Karpas-422 (cell line): ENCODE results near the gene TPSD1. TPM values are rescaled to one million over a fixed set of nuclear protein-coding genes. Genes with fewer than 3 reads are reported as not detected.
"Not testable (repeated sequence)": the region's sequence is repeated elsewhere in the genome, so short reads cannot be mapped to it uniquely, and the experiment has no call there.

Experiments
- DNase-seq: peaks from one replicate; pipeline ENCODE4 v3.0.0-alpha.2; 2015
- H2AFZ ChIP-seq: fragments of 200-600 bp; sonication (generic); 2 replicates; pipeline ENCODE4 v1.6.1; 2014; ENCODE audit warnings: antibody characterized with exemption, low read length, mixed read lengths
- H3K27ac ChIP-seq: fragments of 200-600 bp; sonication (generic); 2 replicates; pipeline ENCODE4 v1.5.1; 2014; ENCODE audit warnings: mild to moderate bottlenecking, low read length, moderate library complexity
- H3K27me3 ChIP-seq: fragments of 200-600 bp; sonication (generic); 2 replicates; pipeline ENCODE4 v1.6.1; 2014; ENCODE audit warnings: low read length, mixed read lengths
- H3K36me3 ChIP-seq: fragments of 200-600 bp; sonication (generic); 2 replicates; pipeline ENCODE4 v1.6.1; 2014; ENCODE audit warnings: low read length, mixed read lengths; ENCODE audit not compliant: insufficient read depth
- H3K4me1 ChIP-seq: fragments of 200-600 bp; sonication (generic); 2 replicates; pipeline ENCODE4 v1.6.1; 2014; ENCODE audit warnings: mild to moderate bottlenecking, low read length, mixed read lengths
- H3K4me2 ChIP-seq: fragments of 200-600 bp; sonication (generic); 2 replicates; pipeline ENCODE4 v1.6.1; 2014; ENCODE audit warnings: low read length, low read depth, mild to moderate bottlenecking; ENCODE audit not compliant: poor library complexity, severe bottlenecking
- H3K4me3 ChIP-seq: fragments of 200-600 bp; sonication (generic); 2 replicates; pipeline ENCODE4 v1.5.1; 2014; ENCODE audit warnings: mild to moderate bottlenecking, antibody characterized with exemption, low read length, mixed read lengths
- H3K79me2 ChIP-seq: fragments of 200-600 bp; sonication (generic); 2 replicates; pipeline ENCODE4 v1.6.1; 2014; ENCODE audit warnings: mild to moderate bottlenecking, low read length, mixed read lengths
- H3K9ac ChIP-seq: fragments of 200-600 bp; sonication (generic); 2 replicates; pipeline ENCODE4 v1.6.0; 2014; ENCODE audit warnings: low read length
- H3K9me2 ChIP-seq: fragments of 200-600 bp; sonication (generic), shearing (Covaris generic); replicated peaks from 2 replicates; pipeline ENCODE4 v1.6.0; 2014; ENCODE audit warnings: mild to moderate bottlenecking, low read length, moderate library complexity; ENCODE audit not compliant: insufficient read depth
- H3K9me3 ChIP-seq: fragments of 300-700, 200-600 bp; sonication (generic); 2 replicates; pipeline ENCODE4 v1.6.1; 2014; ENCODE audit warnings: low read length, mixed read lengths
- H4K20me1 ChIP-seq: fragments of 200-600 bp; sonication (generic); 2 replicates; pipeline ENCODE4 v1.6.1; 2014; ENCODE audit warnings: mild to moderate bottlenecking, antibody characterized with exemption, low read length, low read depth; ENCODE audit not compliant: insufficient read depth
- total RNA-seq: library from RNA; depleted of rRNA; stranded (reverse); fragments of >200 nt; shearing (Covaris generic); gene quantifications from 2 replicates; pipeline ENCODE4 v1.2.3, GENCODE V29; 2014; ENCODE audit warnings: low replicate concordance; rRNA removed

The TPSD1 gene
- not detected in 2 replicates for total RNA-seq

- not testable (repeated sequence) for H3K79me2 ChIP-seq, H2AFZ ChIP-seq, H3K9ac ChIP-seq, H3K36me3 ChIP-seq, H3K9me2 ChIP-seq, H3K4me2 ChIP-seq, H3K27ac ChIP-seq, H3K4me3 ChIP-seq, DNase-seq, H3K9me3 ChIP-seq, H3K27me3 ChIP-seq
- Histone ChIP-seq H4K20me1 (peaks cover 11% of the 10 kb centered on the region; the same call in 1 of the 2 replicates), H3K4me1 (peaks cover 12% of the 10 kb centered on the region)
These were observed at the start of gene TPSD1 for GRCh38 chr16:1255276-1256122. TPSD1 (plus strand) TSS chr16:1256069; CDS start chr16:1256281, 212 bp downstream.

DNA sequence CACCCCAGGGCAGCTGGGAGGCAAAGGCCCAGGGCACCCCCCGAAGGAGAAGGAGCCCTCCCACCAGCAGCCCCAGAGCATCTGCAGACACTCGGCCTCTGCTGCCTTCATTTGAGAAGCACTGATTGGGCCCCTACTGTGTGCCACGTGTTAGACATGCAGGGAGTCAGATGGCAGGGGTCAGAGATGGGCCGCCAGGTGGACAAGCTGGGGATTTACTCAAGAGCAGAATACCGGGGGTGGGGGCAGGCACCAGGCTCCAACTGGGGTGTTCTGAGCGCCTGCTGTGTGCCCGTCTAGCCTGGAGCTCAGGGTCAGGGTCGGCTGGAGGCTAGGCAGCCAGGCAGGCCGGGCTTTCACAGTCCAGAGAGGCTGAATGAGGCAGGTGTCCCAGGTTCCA is 49.5 kb upstream of the TPSD1 start:
- H3K79me2 ChIP-seq = no peaks in the 10 kb centered on the region
- H3K9me2 ChIP-seq = no peaks in the 10 kb centered on the region
- H3K4me1 ChIP-seq = no peaks in the 10 kb centered on the region
- no peaks in the 10 kb centered on the region for H3K36me3 ChIP-seq
- H3K27ac ChIP-seq = no peak overlapping the region
- H2AFZ ChIP-seq = no peak overlapping the region
- peak; percentile 48 for DNase-seq
- no peaks in the 10 kb centered on the region for H3K9me3 ChIP-seq
- no peaks in the 10 kb centered on the region for H3K27me3 ChIP-seq
- H3K4me3 ChIP-seq = no peak overlapping the region
- H3K9ac ChIP-seq = no peak overlapping the region
- H4K20me1 ChIP-seq = no peaks in the 10 kb centered on the region
- no peak overlapping the region for H3K4me2 ChIP-seq

GRCh38 chr16:1206786-1207185 is 49.1 kb upstream of the TPSD1 start:
- no peaks in the 10 kb centered on the region for H3K36me3 ChIP-seq
- DNase-seq = no peak
- no peaks in the 10 kb centered on the region for H3K79me2 ChIP-seq
- H4K20me1 ChIP-seq = no peaks in the 10 kb centered on the region
- H2AFZ ChIP-seq = no peak overlapping the region
- H3K9me2 ChIP-seq = no peaks in the 10 kb centered on the region
- no peaks in the 10 kb centered on the region for H3K9me3 ChIP-seq
- H3K4me1 ChIP-seq = no peaks in the 10 kb centered on the region
- no peak overlapping the region for H3K27ac ChIP-seq
- no peak overlapping the region for H3K4me2 ChIP-seq
- no peaks in the 10 kb centered on the region for H3K27me3 ChIP-seq
- H3K9ac ChIP-seq = no peak overlapping the region
- H3K4me3 ChIP-seq = no peak overlapping the region

GRCh38 chr16:1208239-1208830 is 47.5 kb upstream of the TPSD1 start:
- no peaks in the 10 kb centered on the region for H3K4me1 ChIP-seq
- no peak overlapping the region for H2AFZ ChIP-seq
- no peaks in the 10 kb centered on the region for H3K27me3 ChIP-seq
- no peaks in the 10 kb centered on the region for H3K9me3 ChIP-seq
- DNase-seq = no peak
- no peak overlapping the region for H3K27ac ChIP-seq
- no peak overlapping the region for H3K9ac ChIP-seq
- H4K20me1 ChIP-seq = no peaks in the 10 kb centered on the region
- no peaks in the 10 kb centered on the region for H3K79me2 ChIP-seq
- H3K9me2 ChIP-seq = no peaks in the 10 kb centered on the region
- no peak overlapping the region for H3K4me2 ChIP-seq
- H3K4me3 ChIP-seq = no peak overlapping the region
- no peaks in the 10 kb centered on the region for H3K36me3 ChIP-seq

DNA sequence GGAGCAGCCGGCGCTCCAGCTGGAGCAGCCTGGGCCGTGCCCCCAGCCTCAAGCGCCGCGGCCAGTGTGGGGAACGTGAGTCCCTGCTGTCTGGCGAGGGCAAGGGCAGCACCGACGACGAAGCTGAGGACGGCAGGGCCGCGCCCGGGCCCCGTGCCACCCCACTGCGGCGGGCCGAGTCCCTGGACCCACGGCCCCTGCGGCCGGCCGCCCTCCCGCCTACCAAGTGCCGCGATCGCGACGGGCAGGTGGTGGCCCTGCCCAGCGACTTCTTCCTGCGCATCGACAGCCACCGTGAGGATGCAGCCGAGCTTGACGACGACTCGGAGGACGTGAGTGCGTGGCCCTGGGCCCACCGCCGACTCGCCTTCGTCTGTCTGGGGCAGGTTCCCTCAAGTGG is 46.8 kb upstream of the TPSD1 start:
- H2AFZ ChIP-seq = no peak overlapping the region
- no peaks in the 10 kb centered on the region; the same call in 1 of the 2 replicates for H4K20me1 ChIP-seq
- no peaks in the 10 kb centered on the region for H3K36me3 ChIP-seq
- H3K9me2 ChIP-seq = no peaks in the 10 kb centered on the region
- no peaks in the 10 kb centered on the region for H3K27me3 ChIP-seq
- no peaks in the 10 kb centered on the region for H3K4me1 ChIP-seq
- H3K9ac ChIP-seq = no peak overlapping the region
- H3K27ac ChIP-seq = no peak overlapping the region
- no peak for DNase-seq
- no peaks in the 10 kb centered on the region for H3K9me3 ChIP-seq
- no peaks in the 10 kb centered on the region for H3K79me2 ChIP-seq
- no peak overlapping the region for H3K4me2 ChIP-seq
- no peak overlapping the region for H3K4me3 ChIP-seq

DNA sequence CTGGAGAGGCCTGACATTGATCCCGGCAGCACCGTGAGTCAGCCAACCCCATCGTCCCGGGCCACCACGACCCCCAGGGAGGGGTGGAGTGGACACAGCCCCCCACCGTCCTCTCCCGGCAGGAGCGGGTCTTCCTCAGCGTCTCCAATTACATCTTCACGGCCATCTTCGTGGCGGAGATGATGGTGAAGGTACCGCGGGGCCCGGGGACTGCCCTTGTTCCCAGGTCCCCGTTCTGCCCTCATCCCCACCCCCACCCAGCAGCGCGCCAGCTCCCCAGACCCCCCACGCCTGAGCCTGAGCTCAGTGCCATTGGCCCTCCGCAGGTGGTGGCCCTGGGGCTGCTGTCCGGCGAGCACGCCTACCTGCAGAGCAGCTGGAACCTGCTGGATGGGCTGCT is 45.4 kb upstream of the TPSD1 start:
- no peak overlapping the region for H3K4me2 ChIP-seq
- H3K27ac ChIP-seq = no peak overlapping the region
- H3K9ac ChIP-seq = no peak overlapping the region
- H3K36me3 ChIP-seq = no peaks in the 10 kb centered on the region
- H3K4me1 ChIP-seq = no peaks in the 10 kb centered on the region
- no peaks in the 10 kb centered on the region; the same call in 1 of the 2 replicates for H4K20me1 ChIP-seq
- H3K9me3 ChIP-seq = no peaks in the 10 kb centered on the region
- H3K27me3 ChIP-seq = no peaks in the 10 kb centered on the region
- no peak overlapping the region for H2AFZ ChIP-seq
- H3K4me3 ChIP-seq = no peak overlapping the region
- H3K79me2 ChIP-seq = no peaks in the 10 kb centered on the region
- H3K9me2 ChIP-seq = no peaks in the 10 kb centered on the region
- DNase-seq = no peak

- Histone ChIP-seq H2AFZ (no peak overlapping the region), H3K36me3 (no peaks in the 10 kb centered on the region), H3K9me3 (no peaks in the 10 kb centered on the region), H3K4me1 (no peaks in the 10 kb centered on the region), H3K9me2 (no peaks in the 10 kb centered on the region), H3K27me3 (no peaks in the 10 kb centered on the region), H3K9ac (no peak overlapping the region), H3K79me2 (no peaks in the 10 kb centered on the region), H3K27ac (no peak overlapping the region), H4K20me1 (no peaks in the 10 kb centered on the region; the same call in 1 of the 2 replicates), H3K4me3 (no peak overlapping the region), H3K4me2 (no peak overlapping the region)
- no peak for DNase-seq
These were observed 44.2 kb upstream of the TPSD1 start for GRCh38 chr16:1211451-1212268.
